Caco-2 (cell line): ENCODE results near the gene POU4F1. TPM values are rescaled to one million over a fixed set of nuclear protein-coding genes. Genes with fewer than 3 reads are reported as not detected.

Experiments
- BruUV-seq: library from RNA; stranded (reverse); fragments of 400-500 nt; replicated peaks from 2 replicates; lab custom pipeline; 2021; lab: Mats Ljungman, UMichigan
- CTCF ChIA-PET: fragments of 300-600 bp; sonication (Branson Sonifier 250); formaldehyde crosslinking; loops from one replicate; lab custom pipeline; 2022; ENCODE audit warnings: antibody characterized with exemption; lab: Charles Lee
- POLR2A ChIA-PET: fragments of 300-600 bp; sonication (Branson Sonifier 250); formaldehyde crosslinking; loops from one replicate; lab custom pipeline; 2022; ENCODE audit warnings: antibody characterized with exemption; lab: Charles Lee
- DNase-seq, 2 experiments: peaks; one replicate each; pipeline versions ENCODE4 v3.0.0 to v3.0.0-alpha.2; 2020 to 2022
- H3K27me3 ChIP-seq: replicated peaks from 2 replicates; pipeline ENCODE4 v1.6.0; 2011; ENCODE audit warnings: low read length; ENCODE audit not compliant: control insufficient read depth, insufficient read depth
- H3K36me3 ChIP-seq: 2 replicates; pipeline ENCODE4 v1.5.1; 2011; ENCODE audit warnings: low read length; ENCODE audit not compliant: control insufficient read depth, insufficient read depth
- H3K4me1 ChIP-seq: fragments of 250-450 bp; sonication (Bioruptor Pico); 2 replicates; pipeline ENCODE4 v1.5.1; 2020; ENCODE audit warnings: mild to moderate bottlenecking
- H3K4me3 ChIP-seq: 2 replicates; pipeline ENCODE4 v1.5.1; 2011; ENCODE audit warnings: low read depth, mild to moderate bottlenecking, control low read depth, low read length
- H3K9me3 ChIP-seq: fragments of 250-450 bp; sonication (Bioruptor Pico); 2 replicates; pipeline ENCODE4 v1.5.1; 2020; ENCODE audit warnings: mild to moderate bottlenecking, moderate library complexity
- H3K27ac Mint-ChIP-seq: one replicate; pipeline ENCODE4 v1.8.0; 2022; ENCODE audit warnings: mixed read lengths; ENCODE audit not compliant: unreplicated experiment
- H3K27me3 Mint-ChIP-seq: one replicate; pipeline ENCODE4 v1.8.0; 2022; ENCODE audit warnings: mixed read lengths; ENCODE audit not compliant: insufficient read depth, unreplicated experiment
- H3K36me3 Mint-ChIP-seq: one replicate; pipeline ENCODE4 v1.8.0; 2022; ENCODE audit warnings: mild to moderate bottlenecking, mixed read lengths; ENCODE audit not compliant: insufficient read depth, unreplicated experiment
- H3K4me1 Mint-ChIP-seq: one replicate; pipeline ENCODE4 v1.8.0; 2022; ENCODE audit warnings: low read depth, mixed read lengths; ENCODE audit not compliant: unreplicated experiment
- H3K4me3 Mint-ChIP-seq: one replicate; pipeline ENCODE4 v1.8.0; 2022; ENCODE audit warnings: mild to moderate bottlenecking, moderate library complexity, mixed read lengths; ENCODE audit not compliant: unreplicated experiment
- H3K9me3 Mint-ChIP-seq: one replicate; pipeline ENCODE4 v1.8.0; 2022; ENCODE audit warnings: mixed read lengths; ENCODE audit not compliant: unreplicated experiment
- CTCF ChIP-seq, 2 experiments: fragments of 200-600 bp in 1 of 2; IDR thresholded peaks; 1 replicate in 1 of 2; 2 replicates in 1 of 2; pipeline versions ENCODE4 v1.5.1 to v1.8.0; 2011 to 2022; ENCODE audit warnings: antibody characterized with exemption in 1 of 2, control low read depth in 1 of 2, inconsistent platforms in 1 of 2, low read depth in 1 of 2, low read length in 1 of 2, mild to moderate bottlenecking in 1 of 2, moderate library complexity in 1 of 2; ENCODE audit not compliant: insufficient read depth in 1 of 2, severe bottlenecking in 1 of 2, unreplicated experiment in 1 of 2
- intact Hi-C: fragments of 100-400 bp; cut with micrococcal nuclease; formaldehyde crosslinking; loops from one replicate; pipeline ENCODE4 v1.10.0; 2022; ENCODE audit not compliant: unreplicated experiment
- total RNA-seq: library from RNA; stranded (reverse); gene quantifications from 2 replicates; pipeline ENCODE4 v1.2.3, GENCODE V29; 2022

The POU4F1 gene
- total RNA-seq, 1 experiment from 2014 or later = 8.1 TPM

GRCh38 chr13:78572459-78572858 is 30.9 kb downstream of the POU4F1 start:
- Histone ChIP-seq H3K9me3 (no peaks in the 10 kb centered on the region), H3K4me1 (no peaks in the 10 kb centered on the region), H3K27me3 (no peaks in the 10 kb centered on the region), H3K4me3 (no peak overlapping the region), H3K36me3 (no peaks in the 10 kb centered on the region)
- no peak for TF ChIP-seq CTCF (IDR thresholded peaks at IDR 0.05; ENCODE audit: insufficient read depth in 1 of 2, low read depth in 1 of 2, low read length in 1 of 2, severe bottlenecking in 1 of 2, unreplicated experiment in 1 of 2)
- Mint-ChIP-seq H3K4me1 (no peaks in the 10 kb centered on the region), H3K27me3 (peaks cover 8% of the 10 kb centered on the region), H3K36me3 (no peaks in the 10 kb centered on the region), H3K4me3 (no peak overlapping the region), H3K27ac (no peak overlapping the region), H3K9me3 (no peaks in the 10 kb centered on the region)
- DNase-seq = no peak
- CTCF ChIA-PET = no interaction called here
- intact Hi-C loops = loop anchor here (10.0 kb wide), 1 partner anchor 438 kb away; no protein-coding TSS in a partner anchor
- POLR2A ChIA-PET = no interaction called here
- no TSS peak for BruUV-seq

- H3K4me1 Mint-ChIP-seq = no peaks in the 10 kb centered on the region
- H3K36me3 Mint-ChIP-seq = no peaks in the 10 kb centered on the region
- H3K27me3 Mint-ChIP-seq = peaks cover 4% of the 10 kb centered on the region
- no peak overlapping the region for H3K4me3 Mint-ChIP-seq
- POLR2A ChIA-PET = interaction anchor here (0.7 kb wide), 1 partner anchor 814 kb away, joined by 8 read pairs; no protein-coding TSS in a partner anchor
- no peak overlapping the region for H3K4me3 ChIP-seq
- BruUV-seq = no TSS peak
- H3K36me3 ChIP-seq = no peaks in the 10 kb centered on the region
- no peak overlapping the region for H3K27ac Mint-ChIP-seq
- CTCF ChIA-PET = no interaction called here
- no peaks in the 10 kb centered on the region for H3K4me1 ChIP-seq
- TF ChIP-seq CTCF (IDR thresholded peaks at IDR 0.05; ENCODE audit: insufficient read depth in 1 of 2, low read depth in 1 of 2, low read length in 1 of 2, severe bottlenecking in 1 of 2, unreplicated experiment in 1 of 2) = no peak
- no peak for DNase-seq
- no peaks in the 10 kb centered on the region for H3K9me3 Mint-ChIP-seq
- intact Hi-C loops = no loop called here
- no peaks in the 10 kb centered on the region for H3K27me3 ChIP-seq
- H3K9me3 ChIP-seq = no peaks in the 10 kb centered on the region
These were observed 34.3 kb downstream of the POU4F1 start for GRCh38 chr13:78569029-78569428.

GRCh38 chr13:78566631-78567030 is 36.7 kb downstream of the POU4F1 start:
- DNase-seq = no peak
- no peak for TF ChIP-seq CTCF (IDR thresholded peaks at IDR 0.05; ENCODE audit: insufficient read depth in 1 of 2, low read depth in 1 of 2, low read length in 1 of 2, severe bottlenecking in 1 of 2, unreplicated experiment in 1 of 2)
- H3K36me3 ChIP-seq = no peaks in the 10 kb centered on the region
- Mint-ChIP-seq H3K27me3 (peaks cover 2% of the 10 kb centered on the region), H3K4me3 (no peak overlapping the region), H3K36me3 (no peaks in the 10 kb centered on the region), H3K4me1 (no peaks in the 10 kb centered on the region), H3K27ac (no peak overlapping the region), H3K9me3 (no peaks in the 10 kb centered on the region)
- intact Hi-C loops = no loop called here
- CTCF ChIA-PET = no interaction called here
- BruUV-seq = no TSS peak
- H3K27me3 ChIP-seq = no peaks in the 10 kb centered on the region
- H3K4me1 ChIP-seq = no peaks in the 10 kb centered on the region
- H3K4me3 ChIP-seq = no peak overlapping the region
- POLR2A ChIA-PET = no interaction called here
- H3K9me3 ChIP-seq = no peaks in the 10 kb centered on the region
